B cell (primary cell): ENCODE data around the gene PTX3. TPM values are rescaled to one million over a fixed set of nuclear protein-coding genes. Genes with fewer than 3 reads are reported as not detected.

Source experiments
- ATAC-seq: fragments of 200-7000 bp; cut with Tn5 transposase; one replicate; pipeline ENCODE4 v1.10.0; 2021; ENCODE audit warnings: low read depth, mild to moderate bottlenecking, moderate number of reproducible peaks, moderate library complexity
- CTCF ChIA-PET: fragments of 350-600 bp; sonication (Branson Sonifier 250); formaldehyde crosslinking; loops from one replicate; lab custom pipeline; 2021; ENCODE audit warnings: antibody characterized with exemption, inconsistent platforms; lab: Charles Lee
- POLR2A ChIA-PET: fragments of 350-600 bp; sonication (Branson Sonifier 250); formaldehyde crosslinking; loops from one replicate; lab custom pipeline; 2021; ENCODE audit warnings: antibody characterized with exemption; lab: Charles Lee
- DNase-seq: peaks from one replicate; pipeline ENCODE4 v3.0.0; 2013
- H2AFZ ChIP-seq: 2 replicates; pipeline ENCODE4 v1.6.1; 2012; ENCODE audit warnings: mild to moderate bottlenecking, low read depth, low read length; ENCODE audit not compliant: insufficient read depth, poor library complexity, severe bottlenecking
- H3K27ac ChIP-seq, 2 donors: 1 replicate in 1 of 2; 2 replicates in 1 of 2; pipeline ENCODE4 v1.5.1; 2012 to 2013; ENCODE audit warnings: low read length in 2 of 2, mild to moderate bottlenecking in 2 of 2, moderate library complexity in 1 of 2
- H3K27me3 ChIP-seq, 4 experiments: fragments of 200-600 bp in 1 of 4; sonication (generic) in 1 of 4; replicated peaks in 1 of 4; 1 replicate in 2 of 4; 2 replicates in 2 of 4; pipeline versions ENCODE4 v1.6.1 to v1.7.0; 2013 to 2016; ENCODE audit warnings: low read length in 3 of 4, mild to moderate bottlenecking in 2 of 4, mixed read lengths in 1 of 4, moderate library complexity in 1 of 4; ENCODE audit not compliant: insufficient read depth in 4 of 4, control insufficient read depth in 3 of 4; ENCODE audit errors: control extremely low read depth in 1 of 4
- H3K36me3 ChIP-seq, 2 experiments: replicated peaks in 1 of 2; 1 replicate in 1 of 2; 2 replicates in 1 of 2; pipeline versions ENCODE4 v1.6.1 to v1.7.1; 2013; ENCODE audit warnings: low read length in 1 of 2; ENCODE audit not compliant: insufficient read depth in 2 of 2, control insufficient read depth in 1 of 2; ENCODE audit errors: control extremely low read depth in 1 of 2, extremely low read depth in 1 of 2
- H3K4me1 ChIP-seq, 2 donors: fragments of 200-600 bp in 1 of 2; sonication (generic) in 1 of 2; 1 replicate in 1 of 2; 2 replicates in 1 of 2; pipeline versions ENCODE4 v1.5.1 to v1.6.1; 2013 to 2017; ENCODE audit warnings: low read length in 2 of 2; ENCODE audit not compliant: control insufficient read depth in 2 of 2, insufficient read depth in 2 of 2
- H3K4me2 ChIP-seq: replicated peaks from 2 replicates; pipeline ENCODE3; 2012; ENCODE audit warnings: mild to moderate bottlenecking, low read depth, low read length; ENCODE audit not compliant: poor library complexity, severe bottlenecking
- H3K4me3 ChIP-seq, 5 experiments: fragments of 200-600 bp in 1 of 5; sonication (generic) in 1 of 5; 1 replicate in 3 of 5; 2 replicates in 2 of 5; pipeline versions ENCODE4 v1.5.1 to v1.7.0; 2011 to 2016; ENCODE audit warnings: low read length in 4 of 5, mild to moderate bottlenecking in 4 of 5, low read depth in 2 of 5, control low read depth in 1 of 5, moderate library complexity in 1 of 5; ENCODE audit not compliant: insufficient read depth in 1 of 5; ENCODE audit errors: control extremely low read depth in 1 of 5, extremely low read depth in 1 of 5
- H3K79me2 ChIP-seq: fragments of 200-600 bp; sonication (generic); one replicate; pipeline ENCODE4 v1.6.0; 2016; ENCODE audit warnings: low read length; ENCODE audit not compliant: control insufficient read depth, insufficient read depth
- H3K9ac ChIP-seq: fragments of 200-600 bp; sonication (generic); 2 replicates; pipeline ENCODE4 v1.6.1; 2017; ENCODE audit warnings: mild to moderate bottlenecking, low read length, moderate library complexity
- H3K9me3 ChIP-seq, 3 donors: one replicate each; pipeline versions ENCODE4 v1.6.1 to v1.7.1; 2013; ENCODE audit warnings: low read length in 2 of 3; ENCODE audit not compliant: control insufficient read depth in 2 of 3, insufficient read depth in 1 of 3; ENCODE audit errors: control extremely low read depth in 1 of 3
- H4K20me1 ChIP-seq: 2 replicates; pipeline ENCODE4 v1.6.0; 2012; ENCODE audit warnings: mild to moderate bottlenecking, low read length; ENCODE audit not compliant: insufficient read depth, control insufficient read depth, poor library complexity, severe bottlenecking
- H3K27ac Mint-ChIP-seq: one replicate; pipeline ENCODE4 v1.8.0; 2021; ENCODE audit warnings: mixed read lengths
- H3K27me3 Mint-ChIP-seq: one replicate; pipeline ENCODE4 v1.8.0; 2021; ENCODE audit warnings: mixed read lengths
- H3K4me1 Mint-ChIP-seq: one replicate; pipeline ENCODE4 v1.8.0; 2021; ENCODE audit warnings: mixed read lengths
- H3K4me3 Mint-ChIP-seq: one replicate; pipeline ENCODE4 v1.8.0; 2021; ENCODE audit warnings: mixed read lengths
- H3K9me3 Mint-ChIP-seq: one replicate; pipeline ENCODE4 v1.8.0; 2022; ENCODE audit warnings: mixed read lengths; ENCODE audit not compliant: insufficient read depth
- CTCF ChIP-seq: fragments of 200-600 bp; IDR thresholded peaks from one replicate; pipeline ENCODE4 v1.8.0; 2022; ENCODE audit warnings: antibody characterized with exemption, mild to moderate bottlenecking
- EZH2 ChIP-seq: IDR thresholded peaks from 2 replicates; pipeline ENCODE4 v1.6.1; 2012; ENCODE audit warnings: borderline replicate concordance, low read depth, mild to moderate bottlenecking, moderate library complexity, low read length; ENCODE audit not compliant: insufficient read depth, poor library complexity, severe bottlenecking
- whole genome bisulfite sequencing: methylation state at CpG from one replicate; pipeline ENCODE4 v1.1.5; 2013; ENCODE audit warnings: missing lambda C conversion rate; ENCODE audit not compliant: insufficient coverage; 5-methylcytosine and 5-hydroxymethylcytosine counted together
- intact Hi-C: fragments of 100-400 bp; cut with micrococcal nuclease; formaldehyde crosslinking; loops from one replicate; pipeline ENCODE4 v1.10.0; 2022
- polyA plus RNA-seq: library from polyadenylated mRNA; depleted of rRNA; stranded (reverse); fragments of >200 nt; gene quantifications from 2 replicates; pipeline ENCODE4 v1.2.3, GENCODE V29; 2012
- total RNA-seq, 2 donors: library from RNA; stranded (reverse); fragments of 120-200 nt in 1 of 2; gene quantifications; 1 replicate in 1 of 2; 2 replicates in 1 of 2; pipeline versions ENCODE4 v1.2.3 to v1.2.4, GENCODE V29; 2013 to 2022

PTX3 gene
- total and polyA plus RNA-seq, 2 donors (not counting 1 experiment from before 2014, with no cell fraction given) = 0.37 to 0.40 TPM

- no peak overlapping the region for H2AFZ ChIP-seq
- H3K4me3 ChIP-seq = no peak overlapping the region
- intact Hi-C loops = no loop called here
- H3K9me3 ChIP-seq = no peaks in the 10 kb centered on the region
- POLR2A ChIA-PET = no interaction called here
- no peak overlapping the region for H3K4me2 ChIP-seq
- Mint-ChIP-seq H3K9me3 (no peaks in the 10 kb centered on the region), H3K4me3 (no peak overlapping the region), H3K27me3 (peaks cover 6% of the 10 kb centered on the region), H3K4me1 (no peaks in the 10 kb centered on the region), H3K27ac (no peak overlapping the region)
- no peak for TF ChIP-seq CTCF
- TF ChIP-seq EZH2 = no peak
- DNase-seq = no peak
- no peaks in the 10 kb centered on the region for H4K20me1 ChIP-seq
- no peaks in the 10 kb centered on the region for H3K4me1 ChIP-seq
- no peaks in the 10 kb centered on the region for H3K27me3 ChIP-seq
- ATAC-seq = no peak
- H3K36me3 ChIP-seq = no peaks in the 10 kb centered on the region
- no peaks in the 10 kb centered on the region for H3K79me2 ChIP-seq
- CTCF ChIA-PET = no interaction called here
- 92% methylated on average over 1 of the region's 4 CpGs for WGBS
- H3K27ac ChIP-seq = no peak overlapping the region
- H3K9ac ChIP-seq = no peak overlapping the region
Measured at GRCh38 chr3:157408499-157409149, 28.0 kb upstream of the PTX3 start.

GRCh38 chr3:157409516-157409915 lies 27.1 kb upstream of the PTX3 start:
- H3K4me1 Mint-ChIP-seq = no peaks in the 10 kb centered on the region
- H3K27me3 Mint-ChIP-seq = peaks cover 1% of the 10 kb centered on the region
- Histone ChIP-seq H3K9ac (no peak overlapping the region), H3K4me2 (no peak overlapping the region), H4K20me1 (no peaks in the 10 kb centered on the region), H3K27me3 (no peaks in the 10 kb centered on the region), H3K4me1 (no peaks in the 10 kb centered on the region), H3K27ac (no peak overlapping the region), H3K4me3 (no peak overlapping the region), H3K79me2 (no peaks in the 10 kb centered on the region), H2AFZ (no peak overlapping the region), H3K36me3 (no peaks in the 10 kb centered on the region), H3K9me3 (no peaks in the 10 kb centered on the region)
- H3K27ac Mint-ChIP-seq = no peak overlapping the region
- H3K9me3 Mint-ChIP-seq = no peaks in the 10 kb centered on the region
- TF ChIP-seq CTCF (no peak), EZH2 (no peak)
- DNase-seq (no peak), ATAC-seq (no peak)
- intact Hi-C loops = no loop called here
- CTCF ChIA-PET = no interaction called here
- POLR2A ChIA-PET = no interaction called here
- WGBS = 100% methylated on average over 1 of the region's 2 CpGs
- H3K4me3 Mint-ChIP-seq = no peak overlapping the region
